ENCODE data around the gene RUSF1. TPM values are rescaled to one million over a fixed set of nuclear protein-coding genes. Genes with fewer than 3 reads are reported as not detected.
"Not testable (repeated sequence)": the region's sequence is repeated elsewhere in the genome, so short reads cannot be mapped to it uniquely, and the experiment has no call there.

Gene RUSF1
- total RNA-seq, 1 donor from 2014 or later: 36.0 TPM

DNA sequence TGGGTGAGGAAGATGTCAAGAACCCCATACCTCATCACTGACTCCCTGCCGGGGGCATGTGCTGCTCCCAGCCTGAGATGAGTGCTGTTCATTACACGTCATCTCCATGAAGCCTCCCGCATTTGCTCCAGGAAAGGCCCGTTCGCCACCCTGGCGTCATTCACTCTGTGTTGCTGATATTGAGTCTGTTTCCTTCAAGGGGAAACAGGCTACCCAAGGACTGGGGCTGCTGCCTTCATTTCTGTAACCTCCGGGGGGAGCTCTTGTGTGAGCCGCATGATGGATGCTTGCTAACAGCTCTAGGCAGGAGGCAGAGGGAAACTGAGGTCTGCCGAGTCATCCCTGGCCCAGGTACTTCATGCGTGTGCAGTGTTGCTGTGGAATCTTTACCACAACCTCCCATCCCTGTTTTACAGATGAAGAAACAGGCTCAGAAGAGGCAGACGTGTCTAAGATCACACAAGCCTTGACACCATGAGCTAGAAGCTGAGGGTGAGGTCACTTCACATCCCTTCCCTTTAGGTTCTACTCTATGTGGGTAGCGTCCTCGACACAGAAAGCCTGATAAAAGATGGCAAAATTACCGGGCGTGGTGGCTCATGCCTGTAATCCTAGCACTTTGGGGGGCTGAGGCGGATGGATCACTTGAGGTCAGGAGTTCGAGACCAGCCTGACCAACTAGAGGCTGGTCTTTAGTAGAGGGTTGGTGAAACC lies 52.4 kb downstream of the RUSF1 start:
- DNase-seq (ENCODE audit: low spot score): no peak

DNA sequence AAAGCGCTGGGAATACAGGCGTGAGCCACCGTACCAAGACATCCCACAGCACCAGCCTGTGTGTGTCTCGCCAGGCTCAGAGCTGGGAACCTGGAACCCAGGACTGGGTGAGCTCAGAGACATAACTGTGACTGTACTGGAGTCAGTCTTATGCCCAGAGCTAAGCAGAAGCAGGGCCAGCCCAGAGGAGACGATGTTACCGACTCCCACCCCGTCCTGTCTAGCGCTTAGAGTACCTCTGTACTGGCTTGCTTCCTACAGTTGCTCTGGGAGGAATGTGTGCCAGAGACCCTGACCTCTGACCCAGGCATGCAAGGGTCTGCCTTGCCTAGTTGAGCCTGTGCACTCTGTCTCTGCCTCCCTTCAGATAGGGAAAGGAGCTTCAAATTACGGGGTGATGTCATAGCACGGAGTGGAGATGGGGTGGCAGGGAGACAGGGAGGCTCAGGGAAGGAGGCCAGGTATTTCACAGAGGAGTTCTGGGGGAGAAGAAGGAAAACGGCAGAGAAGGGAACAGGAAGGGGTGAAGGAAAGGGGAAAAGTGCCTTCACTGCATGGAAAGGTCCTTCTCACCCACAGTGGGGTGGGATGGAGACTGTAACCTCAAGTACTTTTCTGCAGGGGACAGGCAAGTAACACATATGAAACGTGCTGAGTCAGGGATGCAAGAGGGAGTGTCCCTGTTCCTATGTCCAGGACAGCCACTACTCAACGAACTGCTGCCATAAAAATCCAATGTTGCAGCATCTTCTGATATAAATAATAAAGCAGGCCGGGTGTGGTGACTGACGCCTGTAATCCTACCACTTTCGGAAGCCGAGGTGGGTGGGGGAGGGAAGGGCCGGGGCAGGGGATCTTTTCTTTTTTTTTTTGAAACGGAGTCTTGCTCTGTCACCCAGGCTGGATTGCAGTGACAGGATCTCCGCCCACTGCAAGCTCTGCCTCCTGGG lies 54.7 kb downstream of the RUSF1 start:
- no peak for DNase-seq (ENCODE audit: low spot score)

DNA sequence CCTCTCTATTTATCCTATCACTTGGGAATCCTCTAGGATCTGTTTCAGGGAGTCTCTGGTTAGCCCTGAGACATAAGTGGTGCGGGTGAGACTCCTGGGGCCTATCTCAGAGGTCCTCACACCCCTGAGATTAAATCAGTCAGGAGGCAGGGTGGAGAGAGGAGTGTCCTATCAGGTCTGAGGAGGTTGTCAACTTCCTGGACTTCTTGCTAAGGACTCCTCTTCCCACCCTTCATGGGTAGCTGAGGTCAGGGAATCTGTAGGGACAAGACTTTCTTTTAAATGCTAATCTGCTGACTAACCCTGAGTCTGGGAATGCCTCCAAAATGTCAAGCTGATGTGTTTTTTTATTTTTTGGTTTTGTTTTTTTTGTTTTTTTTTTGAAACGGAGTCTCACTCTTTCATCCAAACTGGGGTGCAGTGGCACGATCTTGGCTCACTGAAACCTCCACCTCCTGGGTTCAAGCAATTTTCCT lies 55.5 kb downstream of the RUSF1 start:
- no peak for DNase-seq (ENCODE audit: low spot score)

DNA sequence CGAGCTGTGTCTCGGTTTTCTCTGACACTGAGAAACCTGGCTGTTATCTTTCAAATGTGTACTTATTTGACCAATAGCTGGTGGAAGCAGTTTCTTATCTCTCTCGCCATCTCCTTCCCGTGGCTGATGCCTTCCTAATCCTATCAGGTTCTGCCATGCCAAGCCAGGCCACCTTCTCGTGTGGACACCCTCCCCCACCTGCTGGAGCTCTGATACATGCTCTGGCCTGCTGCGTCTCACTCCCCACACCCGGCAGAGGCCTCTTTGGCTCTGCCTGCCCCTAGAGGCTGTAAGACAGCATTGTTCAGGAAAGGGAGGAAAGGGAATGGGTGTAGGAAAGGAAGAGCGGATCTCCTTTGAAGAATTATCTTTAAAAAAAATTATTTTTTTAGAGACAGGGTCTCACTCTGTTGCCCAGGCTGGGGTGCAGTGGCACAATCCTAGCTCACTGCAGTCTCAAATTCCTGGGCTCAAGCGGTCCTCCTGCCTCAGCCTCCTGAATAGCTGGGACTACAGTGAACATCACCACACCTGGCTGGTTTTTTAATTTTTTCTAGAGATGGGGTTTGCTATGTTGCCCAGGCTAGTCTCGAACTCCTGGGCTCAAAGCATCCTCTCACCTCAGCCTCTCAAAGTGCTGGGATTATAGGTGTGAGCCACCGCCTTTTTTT lies 56.4 kb downstream of the RUSF1 start:
- no peak for DNase-seq (ENCODE audit: low spot score)

DNA sequence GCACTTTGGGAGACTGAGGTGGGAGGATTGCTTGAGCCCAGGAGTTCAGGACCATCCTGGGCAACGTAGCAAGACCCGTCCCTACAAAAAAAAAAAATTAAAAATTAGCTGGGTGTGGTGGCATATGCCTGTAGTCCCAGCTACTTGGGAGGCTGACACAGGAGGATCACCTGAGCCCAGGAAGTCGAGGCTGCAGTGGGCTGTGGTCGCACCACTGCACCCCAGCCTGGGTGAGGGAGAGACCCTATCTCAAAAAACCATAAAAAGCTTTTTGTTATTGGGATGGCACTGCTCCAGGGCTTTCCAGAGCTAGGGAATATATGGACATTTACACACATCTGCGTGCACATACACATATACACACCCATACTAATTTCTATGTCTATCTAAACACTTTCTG lies 57.0 kb downstream of the RUSF1 start:
- DNase-seq (ENCODE audit: low spot score): no peak

DNA sequence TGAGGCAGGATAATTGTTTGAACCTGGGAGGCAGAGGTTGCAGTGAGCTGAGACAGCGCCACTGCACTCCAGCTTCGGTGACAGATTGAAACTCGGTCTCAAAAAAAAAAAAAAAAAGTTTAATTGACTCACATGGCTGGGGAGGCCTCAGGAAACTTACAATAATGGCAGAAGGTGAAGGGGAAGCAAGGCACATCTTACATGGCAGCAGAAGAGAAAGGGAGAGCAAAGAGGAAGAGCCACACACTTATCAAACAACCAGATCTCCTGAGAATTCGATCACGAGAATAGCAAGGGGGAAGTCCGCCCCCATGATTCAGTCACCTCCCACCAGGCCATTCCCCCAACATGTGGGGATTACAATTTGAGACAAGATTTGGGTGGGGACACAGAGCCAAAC lies 62.3 kb downstream of the RUSF1 start:
- DNase-seq (ENCODE audit: low spot score): not testable (repeated sequence)

DNA sequence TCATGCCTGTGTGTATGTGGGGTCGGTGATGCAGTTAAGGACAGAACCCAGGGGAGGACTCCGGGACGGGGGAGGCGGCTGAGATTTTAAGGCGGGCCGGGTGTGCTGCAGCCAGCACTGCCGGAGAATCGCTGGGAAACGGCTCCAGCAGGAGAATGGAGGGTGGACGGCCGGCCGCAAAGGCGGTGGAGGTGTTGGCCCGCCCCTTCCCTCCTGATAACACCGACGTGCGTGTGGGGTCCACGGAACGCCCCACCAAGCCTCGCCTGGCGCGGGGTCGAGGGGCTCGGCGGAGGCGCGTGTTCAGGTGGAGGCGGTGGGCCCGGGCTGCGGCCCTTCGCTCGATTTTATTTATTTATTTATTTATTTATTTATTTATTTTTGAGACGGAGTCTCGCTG lies 66.2 kb downstream of the RUSF1 start:
- no peak for DNase-seq (ENCODE audit: low spot score)

DNA sequence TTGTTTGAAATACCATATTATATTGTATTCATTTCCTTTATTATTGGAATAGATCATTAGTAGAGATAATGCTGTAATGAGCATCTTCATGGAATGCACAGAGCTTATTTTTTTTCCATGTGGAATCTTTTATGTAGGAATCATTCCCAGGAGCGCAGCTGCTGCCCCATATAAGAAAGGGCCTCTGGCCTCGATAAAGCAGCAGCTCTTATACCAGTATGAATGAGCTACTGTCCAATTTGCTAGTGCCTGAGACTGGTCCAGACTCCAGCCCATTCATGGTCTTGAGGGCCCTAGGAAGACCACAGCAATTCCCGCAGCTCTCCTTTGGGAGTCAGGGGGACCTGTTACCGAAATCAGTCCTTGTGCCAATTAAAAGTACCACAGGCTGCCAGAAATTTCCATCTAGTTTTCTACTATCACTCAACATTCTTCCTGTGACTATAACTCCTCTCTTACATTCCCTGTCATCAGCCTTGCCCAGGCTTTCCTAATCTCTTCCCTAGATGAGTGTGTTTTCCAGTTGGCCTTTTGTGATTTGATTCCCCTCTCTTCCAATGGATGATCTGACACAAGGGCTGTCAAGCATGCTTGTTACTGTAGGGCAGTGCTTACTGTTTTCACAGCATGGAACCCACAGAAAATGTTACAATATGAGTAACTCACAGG lies 67.5 kb downstream of the RUSF1 start:
- DNase-seq (ENCODE audit: low spot score): no peak

DNA sequence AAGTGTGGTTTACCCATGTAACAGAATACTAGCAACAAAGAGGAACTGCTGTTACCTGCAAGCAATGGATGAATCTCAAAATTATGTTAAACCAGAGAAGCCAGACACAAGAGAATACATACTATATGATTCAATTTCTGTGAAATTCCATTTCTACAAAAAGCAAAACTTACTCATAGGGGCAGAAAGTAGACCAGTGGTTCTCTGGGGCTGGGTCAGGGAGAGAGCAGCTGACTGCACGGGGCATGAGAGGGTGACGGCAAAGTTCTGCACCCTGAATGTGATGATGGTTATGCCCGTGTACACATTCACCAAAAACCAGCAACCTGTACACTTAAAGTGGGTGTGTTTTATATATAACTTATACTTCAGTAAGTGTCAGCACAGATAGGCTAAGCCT lies 68.7 kb downstream of the RUSF1 start:
- no peak for DNase-seq (ENCODE audit: low spot score)

Other genes starting within 250 kb of the RUSF1 start
- gene ITGAM, start 248.4 kb downstream of the RUSF1 start, total RNA-seq: 35.1 TPM
- gene ITGAX, start 153.2 kb downstream of the RUSF1 start, total RNA-seq: 36.4 TPM
- 0.39 TPM for gene ITGAD, start 115.1 kb downstream of the RUSF1 start, total RNA-seq
- gene COX6A2, start 80.0 kb downstream of the RUSF1 start, total RNA-seq: not detected
- gene ZNF843, start 65.6 kb downstream of the RUSF1 start, total RNA-seq: 0.84 TPM
- gene ARMC5, start 48.9 kb downstream of the RUSF1 start, total RNA-seq: 8.5 TPM
- 34.7 TPM for gene TGFB1I1, start 36.2 kb downstream of the RUSF1 start, total RNA-seq
- not detected for gene SLC5A2, start 25.3 kb downstream of the RUSF1 start, total RNA-seq
- gene AHSP, start 19.5 kb upstream of the RUSF1 start, total RNA-seq: not detected